ENCODE results near the gene YY1.

The YY1 gene

GRCh38 chr14:100256339-100256895 lies 17.5 kb downstream of the YY1 start:
- H3K36me3 Mint-ChIP-seq, result peaks cover 16% of the 10 kb centered on the region
- H3K27me3 Mint-ChIP-seq, result no peaks in the 10 kb centered on the region
- H3K9me3 Mint-ChIP-seq, result no peaks in the 10 kb centered on the region
- peak overlapping the region; percentile 49 for H3K4me3 Mint-ChIP-seq
- peaks cover 88% of the 10 kb centered on the region for H3K4me1 Mint-ChIP-seq
- peak overlapping the region; percentile 15 for H3K27ac Mint-ChIP-seq

- Mint-ChIP-seq H3K9me3 (no peaks in the 10 kb centered on the region), H3K4me3 (no peak overlapping the region), H3K4me1 (peaks cover 92% of the 10 kb centered on the region), H3K27me3 (no peaks in the 10 kb centered on the region), H3K36me3 (peaks cover 14% of the 10 kb centered on the region), H3K27ac (peak overlapping the region; percentile 81)
Observed at GRCh38 chr14:100261621-100262020, 22.7 kb downstream of the YY1 start.

GRCh38 chr14:100262545-100262944 lies 23.6 kb downstream of the YY1 start:
- Mint-ChIP-seq H3K36me3 (peaks cover 11% of the 10 kb centered on the region), H3K4me3 (no peak overlapping the region), H3K4me1 (peaks cover 92% of the 10 kb centered on the region), H3K27ac (no peak overlapping the region), H3K27me3 (no peaks in the 10 kb centered on the region), H3K9me3 (no peaks in the 10 kb centered on the region)

- no peaks in the 10 kb centered on the region for H3K27me3 Mint-ChIP-seq
- H3K4me1 Mint-ChIP-seq, result peaks cover 92% of the 10 kb centered on the region
- peak overlapping the region; percentile 30 for H3K4me3 Mint-ChIP-seq
- H3K9me3 Mint-ChIP-seq, result no peaks in the 10 kb centered on the region
- H3K27ac Mint-ChIP-seq, result no peak overlapping the region
- H3K36me3 Mint-ChIP-seq, result peaks cover 12% of the 10 kb centered on the region
Observed at GRCh38 chr14:100263141-100263540, 24.2 kb downstream of the YY1 start.

GRCh38 chr14:100267990-100268389 lies 29.0 kb downstream of the YY1 start:
- Mint-ChIP-seq H3K27me3 (no peaks in the 10 kb centered on the region), H3K4me1 (peaks cover 77% of the 10 kb centered on the region), H3K4me3 (no peak overlapping the region), H3K36me3 (peaks cover 7% of the 10 kb centered on the region), H3K27ac (peak overlapping the region; percentile 35), H3K9me3 (no peaks in the 10 kb centered on the region)

- H3K27me3 Mint-ChIP-seq, result no peaks in the 10 kb centered on the region
- no peaks in the 10 kb centered on the region for H3K9me3 Mint-ChIP-seq
- H3K36me3 Mint-ChIP-seq, result peaks cover 7% of the 10 kb centered on the region
- no peak overlapping the region for H3K27ac Mint-ChIP-seq
- no peak overlapping the region for H3K4me3 Mint-ChIP-seq
- peaks cover 75% of the 10 kb centered on the region for H3K4me1 Mint-ChIP-seq
Observed at GRCh38 chr14:100268591-100269207, 29.8 kb downstream of the YY1 start.

- peaks cover 78% of the 10 kb centered on the region for H3K4me1 Mint-ChIP-seq
- no peak overlapping the region for H3K27ac Mint-ChIP-seq
- H3K9me3 Mint-ChIP-seq, result no peaks in the 10 kb centered on the region
- no peak overlapping the region for H3K4me3 Mint-ChIP-seq
- H3K36me3 Mint-ChIP-seq, result peaks cover 3% of the 10 kb centered on the region
- no peaks in the 10 kb centered on the region for H3K27me3 Mint-ChIP-seq
Observed at GRCh38 chr14:100271247-100271939, 32.4 kb downstream of the YY1 start.

- Mint-ChIP-seq H3K4me3 (no peak overlapping the region), H3K4me1 (peaks cover 65% of the 10 kb centered on the region), H3K27me3 (no peaks in the 10 kb centered on the region), H3K9me3 (no peaks in the 10 kb centered on the region), H3K27ac (peak overlapping the region; percentile 81), H3K36me3 (peaks cover 2% of the 10 kb centered on the region)
Observed at GRCh38 chr14:100274250-100274649, 35.3 kb downstream of the YY1 start.

- Mint-ChIP-seq H3K27me3 (no peaks in the 10 kb centered on the region), H3K36me3 (peaks cover 2% of the 10 kb centered on the region), H3K4me3 (no peak overlapping the region), H3K9me3 (no peaks in the 10 kb centered on the region), H3K27ac (peak overlapping the region; percentile 81), H3K4me1 (peaks cover 67% of the 10 kb centered on the region)
Observed at GRCh38 chr14:100275214-100275613, 36.3 kb downstream of the YY1 start.

- Mint-ChIP-seq H3K27ac (peak overlapping the region; percentile 18), H3K4me3 (no peak overlapping the region), H3K36me3 (peaks cover 2% of the 10 kb centered on the region), H3K4me1 (peaks cover 53% of the 10 kb centered on the region), H3K9me3 (no peaks in the 10 kb centered on the region), H3K27me3 (no peaks in the 10 kb centered on the region)
Observed at GRCh38 chr14:100278702-100279101, 39.8 kb downstream of the YY1 start.

GRCh38 chr14:100279133-100279532 lies 40.2 kb downstream of the YY1 start:
- Mint-ChIP-seq H3K4me3 (no peak overlapping the region), H3K36me3 (peaks cover 1% of the 10 kb centered on the region), H3K27ac (peak overlapping the region; percentile 18), H3K27me3 (no peaks in the 10 kb centered on the region), H3K9me3 (no peaks in the 10 kb centered on the region), H3K4me1 (peaks cover 48% of the 10 kb centered on the region)

- H3K9me3 Mint-ChIP-seq, result no peaks in the 10 kb centered on the region
- no peak overlapping the region for H3K4me3 Mint-ChIP-seq
- no peaks in the 10 kb centered on the region for H3K27me3 Mint-ChIP-seq
- peaks cover 47% of the 10 kb centered on the region for H3K4me1 Mint-ChIP-seq
- no peak overlapping the region for H3K27ac Mint-ChIP-seq
- H3K36me3 Mint-ChIP-seq, result no peaks in the 10 kb centered on the region
Observed at GRCh38 chr14:100279563-100279962, 40.6 kb downstream of the YY1 start.

GRCh38 chr14:100281286-100282082 lies 42.5 kb downstream of the YY1 start:
- H3K27me3 Mint-ChIP-seq, result no peaks in the 10 kb centered on the region
- no peaks in the 10 kb centered on the region for H3K36me3 Mint-ChIP-seq
- H3K27ac Mint-ChIP-seq, result no peak overlapping the region
- no peaks in the 10 kb centered on the region for H3K9me3 Mint-ChIP-seq
- peaks cover 33% of the 10 kb centered on the region for H3K4me1 Mint-ChIP-seq
- H3K4me3 Mint-ChIP-seq, result no peak overlapping the region

- H3K27me3 Mint-ChIP-seq, result no peaks in the 10 kb centered on the region
- H3K4me3 Mint-ChIP-seq, result no peak overlapping the region
- H3K9me3 Mint-ChIP-seq, result no peaks in the 10 kb centered on the region
- H3K36me3 Mint-ChIP-seq, result no peaks in the 10 kb centered on the region
- H3K4me1 Mint-ChIP-seq, result peaks cover 30% of the 10 kb centered on the region
- no peak overlapping the region for H3K27ac Mint-ChIP-seq
Observed at GRCh38 chr14:100282083-100282350, 43.1 kb downstream of the YY1 start.

- Mint-ChIP-seq H3K27ac (peak overlapping the region; percentile 17), H3K4me3 (no peak overlapping the region), H3K36me3 (no peaks in the 10 kb centered on the region)
Observed at GRCh38 chr14:100282766-100283419, 43.9 kb downstream of the YY1 start.

More at GRCh38 chr14:100282766-100283419, 43.9 kb downstream of the YY1 start:
- no peaks in the 10 kb centered on the region for H3K27me3 Mint-ChIP-seq
- H3K9me3 Mint-ChIP-seq, result no peaks in the 10 kb centered on the region
- H3K4me1 Mint-ChIP-seq, result peaks cover 30% of the 10 kb centered on the region
